Neural progenitor cell (in vitro differentiated cells): ENCODE results near the gene MYCBPAP.

Source experiments
- CTCF ChIP-seq: fragments of 200-600 bp; sonication (generic); IDR thresholded peaks from 2 replicates; pipeline ENCODE4 v1.5.1; 2017; ENCODE audit warnings: antibody characterized with exemption, mild to moderate bottlenecking
- EZH2 ChIP-seq: fragments of 200-600 bp; sonication (generic); IDR thresholded peaks from 2 replicates; pipeline ENCODE4 v1.6.1; 2017; ENCODE audit warnings: antibody characterized with exemption, mild to moderate bottlenecking, moderate library complexity
- EZH2phosphoT487 ChIP-seq: fragments of 200-600 bp; sonication (generic); IDR thresholded peaks from 2 replicates; pipeline ENCODE4 v1.6.1; 2017; ENCODE audit warnings: antibody characterized with exemption

GRCh38 chr17:50465171-50465570 lies 43.1 kb upstream of the MYCBPAP start:
- TF ChIP-seq EZH2 (no peak), CTCF (no peak), EZH2phosphoT487 (no peak)
